Measurements from ENCODE around the gene CEMP1. TPM values are rescaled to one million over a fixed set of nuclear protein-coding genes. Genes with fewer than 3 reads are reported as not detected.
A peak's percentile ranks its signal among the peaks of the same experiment; 100 is the strongest.
"Not testable (repeated sequence)": the region's sequence is repeated elsewhere in the genome, so short reads cannot be mapped to it uniquely, and the experiment has no call there.

CEMP1 gene
- total RNA-seq, 1 donor from 2014 or later, result not detected

- Histone ChIP-seq H3K9me3 (no peaks in the 10 kb centered on the region), H3K4me1 (peaks cover 53% of the 10 kb centered on the region), H3K27ac (peak overlapping the region; percentile 86), H3K36me3 (no peaks in the 10 kb centered on the region), H3K27me3 (no peaks in the 10 kb centered on the region), H3K4me3 (no peak overlapping the region)
- intact Hi-C loops (cut with DNase I), result no loop called here
- no peak for TF ChIP-seq CTCF (IDR thresholded peaks at IDR 0.05)
- no peak for TF ChIP-seq POLR2A (IDR thresholded peaks at IDR 0.05)
- TF ChIP-seq POLR2AphosphoS5 (IDR thresholded peaks at IDR 0.05; ENCODE audit: insufficient read depth in 1 of 2, low read depth in 1 of 2), result peak in 1 of 2 donors; percentile 16
- peak in 1 of 2 donors; percentile 89 for DNase-seq (ENCODE audit: extremely low spot score in 2 of 2)
These were observed 4.4 kb upstream of the CEMP1 start for GRCh38 chr16:2535625-2536013.

GRCh38 chr16:2534335-2534734 is 3.1 kb upstream of the CEMP1 start:
- H3K9me3 ChIP-seq; H3K27me3 ChIP-seq; intact Hi-C loops (cut with DNase I); DNase-seq (ENCODE audit: extremely low spot score in 2 of 2); H3K36me3 ChIP-seq; H3K4me3 ChIP-seq: not testable (repeated sequence)
- H3K27ac ChIP-seq, result peak overlapping the region; percentile 86
- H3K4me1 ChIP-seq, result peaks cover 40% of the 10 kb centered on the region

- Histone ChIP-seq H3K9me3 (no peaks in the 10 kb centered on the region), H3K27ac (no peak overlapping the region), H3K4me1 (peaks cover 36% of the 10 kb centered on the region), H3K4me3 (no peak overlapping the region), H3K36me3 (peaks cover 0 to 7% of the 10 kb centered on the region in 2 donors), H3K27me3 (no peaks in the 10 kb centered on the region)
- no peak for DNase-seq (ENCODE audit: extremely low spot score in 2 of 2)
- intact Hi-C loops (cut with DNase I), result no loop called here
- no peak for TF ChIP-seq POLR2A (IDR thresholded peaks at IDR 0.05)
- TF ChIP-seq CTCF (IDR thresholded peaks at IDR 0.05), result no peak
- no peak for TF ChIP-seq POLR2AphosphoS5 (IDR thresholded peaks at IDR 0.05; ENCODE audit: insufficient read depth in 1 of 2, low read depth in 1 of 2)
These were observed 2.7 kb upstream of the CEMP1 start for GRCh38 chr16:2533912-2534311.

GRCh38 chr16:2533142-2533755 is 2.0 kb upstream of the CEMP1 start:
- Histone ChIP-seq H3K36me3 (peaks cover 0 to 14% of the 10 kb centered on the region in 2 donors), H3K4me3 (peak overlapping the region; percentile 83 to 88), H3K27ac (peak overlapping the region; percentile 99), H3K4me1 (peaks cover 32% of the 10 kb centered on the region)
- H3K27me3 ChIP-seq; intact Hi-C loops (cut with DNase I); H3K9me3 ChIP-seq; DNase-seq (ENCODE audit: extremely low spot score in 2 of 2): not testable (repeated sequence)

GRCh38 chr16:2532494-2533141 is 1.4 kb upstream of the CEMP1 start:
- intact Hi-C loops (cut with DNase I), result no loop called here

More at GRCh38 chr16:2532494-2533141, 1.4 kb upstream of the CEMP1 start:
- Histone ChIP-seq H3K36me3 (peaks cover 0 to 20% of the 10 kb centered on the region in 2 donors), H3K9me3 (no peaks in the 10 kb centered on the region), H3K27me3 (no peaks in the 10 kb centered on the region), H3K4me3 (peak overlapping the region; percentile 83 to 88), H3K4me1 (peaks cover 32% of the 10 kb centered on the region), H3K27ac (peak overlapping the region; percentile 99)
- TF ChIP-seq POLR2A (IDR thresholded peaks at IDR 0.05) (no peak), POLR2AphosphoS5 (IDR thresholded peaks at IDR 0.05; ENCODE audit: insufficient read depth in 1 of 2, low read depth in 1 of 2) (peak in 1 of 2 donors; percentile 61), CTCF (IDR thresholded peaks at IDR 0.05) (peak in 1 of 3 experiments; percentile 5)
- no peak for DNase-seq (ENCODE audit: extremely low spot score in 2 of 2)

All from vagina (tissue), 2 donors.